Cardiac muscle cell (in vitro differentiated cells and primary cell): ENCODE measurements around the gene SLC17A2. TPM values are rescaled to one million over a fixed set of nuclear protein-coding genes. Genes with fewer than 3 reads are reported as not detected.

Source experiments
- DNase-seq, 2 donors: peaks; one replicate each; pipeline versions ENCODE4 v3.0.0 to v3.0.0-alpha.2; 2010 to 2017; ENCODE audit warnings: low read depth in 1 of 2, low spot score in 1 of 2
- H3K27ac ChIP-seq: fragments of 200-600 bp; sonication (generic); 2 replicates; pipeline ENCODE4 v1.5.1; 2016
- H3K27me3 ChIP-seq: fragments of 200-600 bp; sonication (generic); 2 replicates; pipeline ENCODE4 v1.6.0; 2016; ENCODE audit warnings: control low read depth
- H3K36me3 ChIP-seq: fragments of 200-600 bp; sonication (generic); 2 replicates; pipeline ENCODE4 v1.5.1; 2016; ENCODE audit warnings: control low read depth
- H3K4me1 ChIP-seq: fragments of 200-600 bp; sonication (generic); 2 replicates; pipeline ENCODE4 v1.8.1; 2017; ENCODE audit warnings: low read depth, mild to moderate bottlenecking, mixed run types
- H3K4me3 ChIP-seq: fragments of 200-600 bp; sonication (generic); 2 replicates; pipeline ENCODE4 v1.5.1; 2016; ENCODE audit warnings: mild to moderate bottlenecking
- H3K9me3 ChIP-seq: fragments of 200-600 bp; sonication (generic); 2 replicates; pipeline ENCODE4 v1.5.1; 2017; ENCODE audit warnings: low read depth, mild to moderate bottlenecking, control low read depth
- CTCF ChIP-seq: IDR thresholded peaks from 2 replicates; pipeline ENCODE4 v1.5.1; 2012; ENCODE audit warnings: low read depth, mild to moderate bottlenecking, low read length
- polyA plus RNA-seq: library from polyadenylated mRNA; unstranded; fragments of >200 nt; fragmentation: Nextera tagmentation; extraction: Ambion mirVana; gene quantifications from 2 replicates; pipeline ENCODE4 v1.2.1, GENCODE V29; 2016
- total RNA-seq: library from RNA; depleted of rRNA; stranded (reverse); fragments of >200 nt; gene quantifications from 2 replicates; pipeline ENCODE4 v1.2.3, GENCODE V29; 2016

Gene SLC17A2
- total and polyA plus RNA-seq, 2 experiments from 2014 or later = not detected

GRCh38 chr6:25889877-25890853 lies 40.3 kb downstream of the SLC17A2 start:
- Histone ChIP-seq H3K4me3 (no peak overlapping the region), H3K27ac (no peak overlapping the region), H3K9me3 (no peaks in the 10 kb centered on the region), H3K27me3 (peaks cover 42% of the 10 kb centered on the region), H3K36me3 (no peaks in the 10 kb centered on the region), H3K4me1 (peaks cover 1% of the 10 kb centered on the region)
- TF ChIP-seq CTCF = peak; percentile 57
- peak; percentile 67 to 78 for DNase-seq

DNA sequence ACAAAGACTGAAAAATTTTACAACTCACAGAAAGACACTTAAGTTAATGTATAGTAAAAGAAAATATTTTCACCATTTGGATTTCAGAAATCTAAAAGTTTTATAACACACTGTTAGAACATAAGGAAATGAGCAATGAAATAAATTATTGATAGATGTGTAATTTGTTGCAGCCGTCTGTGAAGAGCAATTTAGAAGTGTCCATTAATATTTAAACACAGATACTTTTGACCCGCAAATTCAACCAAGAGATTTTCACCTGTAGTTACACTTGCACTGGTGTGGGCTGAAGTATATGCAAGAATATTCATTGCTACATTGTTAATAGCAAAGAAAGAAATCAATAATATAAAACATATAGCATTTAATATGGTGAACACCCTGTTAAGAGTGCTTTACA lies 41.9 kb downstream of the SLC17A2 start:
- Histone ChIP-seq H3K27ac (no peak overlapping the region), H3K4me1 (no peaks in the 10 kb centered on the region), H3K4me3 (no peak overlapping the region), H3K36me3 (no peaks in the 10 kb centered on the region), H3K27me3 (peaks cover 30% of the 10 kb centered on the region), H3K9me3 (no peaks in the 10 kb centered on the region)
- no peak for TF ChIP-seq CTCF
- DNase-seq = no peak

- Histone ChIP-seq H3K27me3 (peaks cover 22% of the 10 kb centered on the region), H3K9me3 (no peaks in the 10 kb centered on the region), H3K4me1 (no peaks in the 10 kb centered on the region), H3K27ac (no peak overlapping the region), H3K36me3 (no peaks in the 10 kb centered on the region), H3K4me3 (no peak overlapping the region)
- DNase-seq = no peak
- no peak for TF ChIP-seq CTCF
These were observed 44.4 kb downstream of the SLC17A2 start for GRCh38 chr6:25886066-25886465.

- Histone ChIP-seq H3K27me3 (peaks cover 30% of the 10 kb centered on the region), H3K9me3 (no peaks in the 10 kb centered on the region), H3K4me3 (no peak overlapping the region), H3K36me3 (no peaks in the 10 kb centered on the region), H3K4me1 (no peaks in the 10 kb centered on the region), H3K27ac (no peak overlapping the region)
- no peak for TF ChIP-seq CTCF
- DNase-seq = peak in 1 of 2 donors; percentile 93
These were observed 46.5 kb downstream of the SLC17A2 start for GRCh38 chr6:25883991-25884390.

GRCh38 chr6:25883536-25883935 lies 47.0 kb downstream of the SLC17A2 start:
- Histone ChIP-seq H3K9me3 (no peaks in the 10 kb centered on the region), H3K27me3 (peaks cover 28% of the 10 kb centered on the region), H3K4me1 (no peaks in the 10 kb centered on the region), H3K4me3 (no peak overlapping the region), H3K36me3 (no peaks in the 10 kb centered on the region), H3K27ac (no peak overlapping the region)
- TF ChIP-seq CTCF = no peak
- DNase-seq = peak in 1 of 2 donors; percentile 48
